NCI-H526 (cell line): ENCODE data around the gene XPO6.
"Not testable (repeated sequence)": the region's sequence is repeated elsewhere in the genome, so short reads cannot be mapped to it uniquely, and the experiment has no call there.

Source experiments
- DNase-seq, 2 experiments: peaks; one replicate each; lab custom pipeline; 2025; lab: John Stamatoyannopoulos, UW

Gene XPO6

DNA sequence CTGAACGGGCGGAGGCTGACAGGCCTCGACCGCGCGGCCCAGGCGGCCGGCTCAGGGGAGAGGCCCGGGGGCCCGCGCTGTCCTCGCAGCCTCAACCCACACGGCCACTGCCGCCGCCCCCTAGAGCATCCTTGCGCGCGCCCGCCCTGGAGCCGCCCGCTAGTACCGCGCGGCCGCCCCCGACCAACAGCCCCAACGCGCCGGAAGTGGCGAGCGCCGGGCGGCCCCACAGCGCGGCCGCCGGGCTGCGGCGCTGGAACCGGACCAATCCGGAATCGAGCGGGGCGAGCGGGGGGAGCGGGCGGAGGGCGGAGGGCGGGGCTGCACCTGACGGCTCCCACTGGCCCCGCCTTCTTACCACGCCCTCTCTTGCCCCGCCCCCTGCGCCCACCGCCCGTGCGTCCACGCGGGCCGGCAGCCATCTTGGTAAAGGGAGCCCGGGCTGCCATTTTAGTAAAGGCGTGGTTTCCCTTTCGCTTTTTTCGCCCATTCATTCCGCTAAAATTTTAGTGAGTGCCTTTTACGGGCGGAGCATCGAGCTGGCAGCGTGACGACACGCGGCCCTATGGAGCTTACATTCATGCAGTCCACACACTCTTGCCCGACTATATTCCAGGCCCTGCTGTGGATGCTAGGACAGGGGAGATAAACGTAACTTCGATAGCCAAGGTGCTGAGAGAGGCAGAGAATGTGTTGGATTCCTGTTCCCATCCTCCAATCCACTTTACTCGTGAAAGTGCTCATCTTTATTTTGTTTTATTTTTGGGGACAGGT, at the start of gene XPO6:
TSS of gene XPO6 (minus strand) at position 208 of the 774 bp plus-strand sequence. CDS start 597 bp downstream, outside the sequence.
- peak; percentile 74 to 97 for DNase-seq

DNA sequence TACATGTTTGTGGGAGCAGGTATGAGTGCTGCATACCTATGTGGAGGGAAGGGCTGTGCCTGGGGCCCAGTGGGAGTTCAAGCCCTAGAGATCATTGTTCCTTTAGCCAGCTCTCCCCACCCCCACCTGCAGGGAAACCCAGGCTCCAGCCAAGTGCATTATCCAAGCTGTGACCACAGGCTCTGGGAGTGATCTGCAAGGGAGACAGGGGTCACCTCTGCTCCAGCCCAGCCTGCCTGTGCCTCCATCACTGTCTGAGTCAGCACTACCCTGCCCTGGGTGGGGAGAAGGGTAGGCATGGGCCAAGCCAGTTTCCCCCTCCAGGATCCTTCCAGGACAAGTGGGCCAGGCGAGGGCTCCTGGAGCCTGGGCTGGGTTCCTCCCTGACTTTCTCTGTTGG, 48.4 kb upstream of the XPO6 start:
- no peak for DNase-seq

- no peak for DNase-seq
These were observed 48.0 kb upstream of the XPO6 start for GRCh38 chr16:28259781-28260150.

- no peak for DNase-seq
These were observed 47.5 kb upstream of the XPO6 start for GRCh38 chr16:28259091-28259780.

DNA sequence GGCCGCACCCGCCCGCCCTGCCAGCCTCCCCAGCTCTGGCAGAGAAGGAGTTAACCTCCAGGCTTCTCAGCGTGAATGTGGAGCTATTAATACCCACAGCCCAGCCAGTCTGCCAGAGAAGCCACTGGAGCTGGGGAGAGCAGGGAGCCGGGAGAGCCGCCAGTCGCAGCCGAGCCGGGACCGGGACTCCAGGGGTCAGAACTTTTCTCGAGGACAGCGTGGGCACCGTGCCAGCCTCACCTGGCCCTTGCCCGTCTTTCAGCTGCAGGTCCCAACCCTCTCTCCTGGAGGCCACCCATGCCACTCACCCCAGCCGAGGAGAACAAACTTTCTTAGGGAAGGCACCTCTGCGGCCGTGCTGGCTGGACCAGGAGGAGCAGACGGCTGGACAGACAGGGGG, 46.8 kb upstream of the XPO6 start:
- peak in 1 of 2 experiments; percentile 31 for DNase-seq

DNA sequence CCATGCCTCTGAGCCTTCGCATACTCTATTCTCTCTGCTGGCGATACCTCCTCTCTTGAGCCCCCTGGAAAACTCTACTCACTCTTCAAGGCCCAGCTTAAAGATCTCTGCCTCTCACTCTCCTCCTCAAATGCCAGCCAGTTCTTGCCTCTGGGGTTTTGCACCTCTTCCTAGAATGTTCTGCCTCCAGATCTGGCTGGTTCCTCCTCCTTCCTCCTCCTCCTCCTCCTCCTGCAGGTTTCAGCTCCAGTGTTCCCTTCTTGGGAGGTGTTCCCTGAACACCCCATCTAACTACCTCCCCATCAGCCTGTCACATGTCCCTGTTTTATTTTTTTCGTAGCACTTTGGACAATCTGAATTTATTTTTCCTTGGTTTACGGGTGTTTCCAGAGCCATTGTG, 45.5 kb upstream of the XPO6 start:
- DNase-seq, result no peak

DNA sequence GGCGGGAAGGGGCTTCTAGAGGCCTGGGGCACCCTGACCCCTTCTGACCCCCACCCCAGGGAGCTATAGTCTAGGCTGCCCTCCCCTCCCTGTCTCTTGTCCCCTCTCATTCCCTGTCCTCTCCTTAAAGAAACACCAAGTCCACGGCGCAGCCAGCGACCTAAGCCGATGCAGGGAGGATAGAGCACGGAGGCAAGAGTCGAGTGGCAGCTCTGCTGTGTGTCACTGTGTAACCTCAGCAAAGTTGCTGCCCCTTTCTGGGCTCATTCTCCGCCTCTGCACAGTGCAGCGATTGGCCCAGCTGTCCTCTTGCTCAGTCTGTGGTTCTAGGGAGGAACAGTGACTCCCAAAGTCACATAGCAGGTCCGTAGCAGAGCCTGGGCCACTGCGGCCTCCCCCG, 44.1 kb upstream of the XPO6 start:
- no peak for DNase-seq

DNA sequence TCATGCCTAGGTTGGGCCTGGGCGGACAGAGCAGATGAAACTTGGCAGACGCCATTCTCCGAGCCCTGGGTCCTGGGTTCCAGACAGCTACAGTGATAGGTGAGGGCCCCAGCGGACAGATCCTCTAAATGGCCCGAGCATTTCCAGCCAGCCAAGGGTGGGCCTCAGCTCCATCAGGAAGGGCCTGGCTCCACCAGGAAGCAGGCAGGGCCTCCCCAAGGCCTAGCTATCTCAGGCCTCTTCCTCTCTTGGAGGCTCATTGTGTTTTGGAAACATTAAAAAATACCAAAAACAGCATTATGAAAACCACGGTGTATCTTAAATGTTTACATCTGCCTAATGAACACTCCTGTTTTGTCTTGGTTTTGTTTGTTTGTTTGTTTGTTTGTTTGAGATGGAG, 42.4 kb upstream of the XPO6 start:
- no peak for DNase-seq

- DNase-seq, result no peak
These were observed 39.2 kb upstream of the XPO6 start for GRCh38 chr16:28250999-28251398.

DNA sequence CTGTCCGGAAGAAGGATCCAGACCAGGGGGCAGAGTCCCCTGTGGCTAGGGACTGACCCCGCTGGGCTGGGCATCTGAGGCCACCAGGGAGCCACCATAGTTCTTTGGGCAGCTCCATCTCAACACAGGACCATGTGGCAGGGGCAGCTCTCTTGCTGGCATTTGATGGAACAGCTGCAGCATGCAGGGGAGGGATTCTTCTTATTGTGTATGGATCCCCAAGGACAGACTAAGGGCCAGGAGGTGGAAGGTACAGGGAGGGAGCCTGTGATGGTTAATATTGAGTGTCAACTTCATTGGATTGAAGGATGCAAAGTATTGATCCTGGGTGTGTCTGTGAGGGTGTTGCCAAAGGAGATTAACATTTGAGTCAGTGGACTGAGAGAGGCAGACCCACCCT, 37.7 kb upstream of the XPO6 start:
- DNase-seq, result not testable (repeated sequence)

GRCh38 chr16:28241924-28242323, 30.2 kb upstream of the XPO6 start:
- no peak for DNase-seq

- no peak for DNase-seq
These were observed 26.1 kb upstream of the XPO6 start for GRCh38 chr16:28237754-28238357.

DNA sequence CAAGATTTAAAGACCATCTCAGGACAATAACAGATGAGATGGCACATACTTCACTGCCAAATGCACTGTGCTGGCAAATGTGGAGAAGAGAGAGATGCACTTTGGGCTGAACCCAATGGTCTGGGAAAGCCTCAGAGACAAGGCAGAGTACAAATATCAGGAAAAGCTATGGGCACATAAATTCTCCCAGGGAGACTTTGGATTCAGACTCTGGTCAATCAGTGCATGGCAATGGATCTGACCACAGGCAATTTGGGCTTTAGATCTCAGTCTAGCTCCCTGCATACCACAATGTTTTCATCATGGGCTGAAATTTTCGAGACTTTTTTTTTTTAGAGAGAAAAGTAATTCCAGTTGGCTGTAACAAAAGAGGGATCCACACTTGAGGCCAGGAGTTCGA, 20.0 kb upstream of the XPO6 start:
- no peak for DNase-seq

- not testable (repeated sequence) for DNase-seq
These were observed 12.1 kb upstream of the XPO6 start for GRCh38 chr16:28223909-28224308.

GRCh38 chr16:28219777-28220176, 8.0 kb upstream of the XPO6 start:
- DNase-seq, result not testable (repeated sequence)

DNA sequence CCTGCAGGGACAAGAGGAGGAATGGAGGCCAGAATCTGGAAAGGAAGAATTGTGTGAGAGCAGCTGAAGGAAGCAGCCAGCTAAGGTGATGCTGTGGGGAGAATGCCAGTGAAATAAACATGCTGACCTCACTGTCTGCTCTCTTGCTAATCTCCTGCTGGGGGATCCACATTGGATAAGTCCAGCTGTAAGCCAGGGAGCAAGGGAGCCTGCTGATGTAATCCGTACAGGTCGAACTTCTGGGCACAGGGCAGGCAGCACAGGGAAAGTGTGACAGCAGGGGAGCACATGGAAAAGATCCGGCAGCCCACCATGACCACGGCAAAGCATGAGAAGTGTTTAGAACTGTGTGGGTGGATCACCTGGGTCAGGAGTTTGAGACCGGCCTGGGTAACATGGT, 7.5 kb upstream of the XPO6 start:
- no peak for DNase-seq

DNA sequence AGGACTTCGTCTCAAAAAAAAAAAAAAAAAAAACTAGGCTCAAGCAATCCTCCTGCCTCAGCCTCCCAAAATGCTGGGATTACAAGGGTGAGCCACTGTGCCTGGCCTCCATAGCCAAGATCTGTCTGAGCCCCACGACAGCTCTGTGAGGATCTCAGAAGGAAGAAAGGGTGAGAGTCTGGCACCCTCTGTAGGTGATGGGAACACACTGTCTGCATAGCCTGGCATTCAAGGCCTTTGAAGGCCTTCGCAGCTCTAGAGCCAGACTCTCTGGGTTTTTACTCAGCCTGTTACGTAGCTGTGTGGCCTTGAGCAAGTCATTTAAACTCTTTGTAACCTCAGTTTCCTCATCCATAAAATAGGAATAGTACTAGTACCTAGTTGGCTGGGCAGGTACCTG, 6.3 kb upstream of the XPO6 start:
- peak in 1 of 2 experiments; percentile 12 for DNase-seq

DNA sequence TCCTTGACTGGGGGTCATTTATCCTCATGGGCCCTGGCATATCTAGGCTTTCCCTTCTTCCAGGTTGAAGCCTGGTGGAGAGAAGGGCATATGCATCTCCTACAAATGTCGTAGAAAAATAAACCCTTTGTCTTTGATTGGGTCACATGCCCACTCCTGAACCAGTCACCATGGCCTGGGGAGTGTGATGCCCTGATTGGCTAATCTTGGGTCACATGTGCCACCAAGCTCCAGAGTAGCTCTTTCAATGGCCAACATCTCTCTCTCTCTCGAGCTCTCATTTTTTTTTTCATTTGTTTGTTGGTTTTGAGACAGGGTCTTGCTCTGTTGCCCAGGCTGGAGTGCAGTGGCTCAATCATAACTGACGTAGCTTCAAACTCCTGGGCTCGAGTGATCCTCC, 5.6 kb upstream of the XPO6 start:
- DNase-seq, result no peak

DNA sequence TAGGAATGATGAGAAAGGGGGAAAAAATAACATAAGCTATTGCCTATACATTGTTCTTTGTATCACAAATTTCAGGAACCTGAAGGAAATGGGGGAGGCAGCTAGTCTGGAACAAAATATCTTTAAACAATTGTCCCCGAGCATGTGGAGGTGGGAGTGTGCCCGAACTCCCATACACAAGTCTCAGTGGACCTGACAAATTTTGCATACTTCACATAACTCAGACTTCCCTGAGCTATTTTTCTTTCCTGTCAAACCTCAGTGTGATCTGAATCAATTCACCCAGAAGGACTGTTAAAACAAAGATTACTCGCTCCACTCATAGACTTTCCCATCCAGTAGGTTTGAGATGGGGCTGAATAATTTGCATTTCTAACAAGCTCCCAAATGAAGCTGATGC, 1.6 kb upstream of the XPO6 start:
- DNase-seq, result no peak

DNA sequence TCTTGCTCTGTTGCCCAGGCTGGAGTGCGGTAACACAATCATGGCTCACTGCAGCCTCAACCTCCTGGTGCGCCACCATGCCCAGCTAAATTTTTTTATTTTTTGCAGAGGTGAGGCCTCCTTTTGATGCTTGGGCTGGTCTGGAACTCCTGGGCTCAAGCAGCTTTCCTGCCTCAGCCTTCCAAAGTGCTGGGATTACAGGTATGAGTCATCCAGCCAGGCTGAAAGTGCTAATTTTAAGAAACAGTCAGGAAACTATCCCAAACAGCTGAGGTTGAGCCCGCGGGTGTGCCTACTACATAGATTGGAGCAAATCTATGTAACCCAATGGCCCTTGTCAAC, 738 bp upstream of the XPO6 start:
- no peak for DNase-seq

DNA sequence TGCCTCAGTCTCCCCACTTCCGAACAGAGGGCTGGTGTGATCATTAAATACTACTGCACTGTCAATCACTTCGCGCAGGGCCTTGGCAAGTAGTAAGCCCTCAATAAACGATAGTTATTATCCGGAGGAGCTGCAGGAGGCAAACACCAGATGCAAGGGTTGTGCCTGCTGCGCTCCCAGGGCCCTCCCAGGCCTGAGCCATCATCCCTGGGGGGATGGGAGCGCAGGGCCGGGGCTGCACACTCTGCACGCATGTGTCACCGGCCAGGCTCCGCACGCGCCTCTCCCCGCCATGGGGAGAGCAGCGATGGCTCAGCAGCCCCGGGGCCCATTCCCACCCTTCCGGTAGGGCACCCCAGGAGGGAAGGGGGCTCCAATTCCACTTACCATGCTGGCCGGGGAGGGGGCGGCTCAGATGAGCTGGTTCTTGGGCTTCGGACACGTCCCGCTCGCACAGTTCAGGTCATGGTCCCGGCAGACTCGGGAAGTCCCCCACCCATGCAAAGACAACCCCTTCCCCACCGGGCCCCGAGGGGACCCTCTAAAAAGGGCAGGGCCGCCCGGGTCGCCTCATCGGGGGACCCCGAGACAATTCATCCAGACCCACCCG, 681 bp downstream of the XPO6 start:
- peak; percentile 34 to 69 for DNase-seq

GRCh38 chr16:28210264-28210663, 1.5 kb downstream of the XPO6 start:
- DNase-seq, result no peak

DNA sequence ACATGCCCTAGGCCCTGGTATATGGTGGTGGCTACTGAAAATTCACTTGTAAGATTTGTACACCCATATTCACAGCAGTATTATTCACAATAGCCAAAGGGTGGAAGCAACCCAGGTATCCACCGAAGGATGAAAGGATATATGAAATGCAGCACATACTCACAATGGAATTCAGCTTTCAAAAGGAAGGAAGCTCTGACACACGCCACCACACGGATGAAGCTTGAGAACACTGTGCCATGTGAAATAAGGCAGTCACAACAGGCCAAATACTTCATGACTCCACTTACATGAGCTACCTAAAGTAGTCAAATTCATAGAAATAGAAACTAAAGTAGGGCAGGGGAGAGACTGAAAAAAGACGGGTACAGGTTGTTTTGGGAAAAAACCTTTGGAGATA, 2.9 kb downstream of the XPO6 start:
- DNase-seq, result no peak
